Esophagus muscularis mucosa (tissue), 4 donors: ENCODE data around the gene DOCK8.

Experiments used
- CTCF ChIP-seq, 3 experiments: fragments of 200-600 bp in 2 of 3; fragments of 450-650 bp in 1 of 3; sonication (generic) in 2 of 3; IDR thresholded peaks; one replicate each; pipeline ENCODE4 v1.5.1; 2017 to 2019; ENCODE audit warnings: antibody characterized with exemption in 3 of 3, mild to moderate bottlenecking in 2 of 3, moderate library complexity in 1 of 3
- EP300 ChIP-seq: sonication (generic); formaldehyde crosslinking; IDR thresholded peaks from one replicate; pipeline ENCODE4 v1.6.1; 2017; ENCODE audit warnings: antibody characterized with exemption
- POLR2A ChIP-seq: fragments of 450-650 bp; IDR thresholded peaks from one replicate; pipeline ENCODE4 v1.6.1; 2017; ENCODE audit warnings: antibody characterized with exemption, moderate library complexity, mild to moderate bottlenecking, low read depth
- POLR2AphosphoS5 ChIP-seq, 2 donors: sonication (generic); formaldehyde crosslinking; IDR thresholded peaks; one replicate each; pipeline ENCODE4 v1.6.1; 2017; ENCODE audit warnings: antibody characterized with exemption in 2 of 2

GRCh38 chr9:357560-357959 lies 142.9 kb downstream of the DOCK8 start:
- TF ChIP-seq EP300: no peak
- TF ChIP-seq CTCF (IDR thresholded peaks at IDR 0.05): no peak
- no peak for TF ChIP-seq POLR2AphosphoS5 (IDR thresholded peaks at IDR 0.05)
- TF ChIP-seq POLR2A: no peak
